Activated CD4-positive, alpha-beta T cell treated with anti-CD3 and anti-CD28 coated beads, Interleukin-2, amount 50 U/mL, for 16 hours (primary cell): ENCODE results near the gene BUD31.
"Not testable (repeated sequence)": the region's sequence is repeated elsewhere in the genome, so short reads cannot be mapped to it uniquely, and the experiment has no call there.

Experiments used
- DNase-seq: peaks from one replicate; pipeline ENCODE4 v3.0.0-alpha.2; 2020

The BUD31 gene

DNA sequence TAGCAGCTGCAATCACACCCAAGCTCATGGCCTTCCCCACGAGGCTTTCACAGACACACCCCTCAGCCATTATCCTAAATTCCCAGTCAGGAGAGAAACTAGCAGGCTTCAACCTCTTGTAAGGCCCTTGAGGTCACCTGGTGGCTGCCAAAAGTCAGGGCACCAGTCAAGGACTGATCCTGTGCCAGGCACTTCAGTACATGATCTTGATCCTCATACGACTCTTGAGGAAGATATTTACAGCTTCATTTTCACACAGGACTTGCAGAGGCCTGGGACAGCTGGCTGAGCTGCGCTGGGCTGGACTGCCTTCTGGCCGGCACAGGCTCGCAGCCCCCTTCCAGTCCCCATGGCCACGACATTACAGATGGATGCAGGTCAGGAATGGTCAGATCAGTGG, 9.2 kb upstream of the BUD31 start:
- no peak for DNase-seq

- DNase-seq: no peak
Measured at GRCh38 chr7:99402854-99403253, 5.9 kb upstream of the BUD31 start.

DNA sequence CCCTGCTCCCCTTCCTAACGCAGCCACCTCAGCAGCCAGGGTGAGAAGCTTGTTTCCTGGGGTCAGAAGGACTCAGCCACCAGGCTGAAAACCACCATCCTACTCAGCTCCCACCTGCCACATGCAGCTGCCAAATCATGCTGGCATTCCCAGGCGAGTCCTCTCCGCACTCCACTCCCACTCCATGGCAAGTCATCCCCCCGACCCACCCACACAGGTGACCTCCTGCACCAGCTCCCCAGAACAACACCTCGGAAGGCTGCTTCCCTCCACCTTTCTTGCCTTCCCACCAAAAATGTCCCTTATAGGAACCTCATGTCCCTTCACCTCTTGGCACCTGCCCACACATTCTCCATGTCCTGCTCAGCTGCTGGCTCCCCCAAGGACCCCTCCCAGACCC, 5.0 kb upstream of the BUD31 start:
- DNase-seq: no peak

DNA sequence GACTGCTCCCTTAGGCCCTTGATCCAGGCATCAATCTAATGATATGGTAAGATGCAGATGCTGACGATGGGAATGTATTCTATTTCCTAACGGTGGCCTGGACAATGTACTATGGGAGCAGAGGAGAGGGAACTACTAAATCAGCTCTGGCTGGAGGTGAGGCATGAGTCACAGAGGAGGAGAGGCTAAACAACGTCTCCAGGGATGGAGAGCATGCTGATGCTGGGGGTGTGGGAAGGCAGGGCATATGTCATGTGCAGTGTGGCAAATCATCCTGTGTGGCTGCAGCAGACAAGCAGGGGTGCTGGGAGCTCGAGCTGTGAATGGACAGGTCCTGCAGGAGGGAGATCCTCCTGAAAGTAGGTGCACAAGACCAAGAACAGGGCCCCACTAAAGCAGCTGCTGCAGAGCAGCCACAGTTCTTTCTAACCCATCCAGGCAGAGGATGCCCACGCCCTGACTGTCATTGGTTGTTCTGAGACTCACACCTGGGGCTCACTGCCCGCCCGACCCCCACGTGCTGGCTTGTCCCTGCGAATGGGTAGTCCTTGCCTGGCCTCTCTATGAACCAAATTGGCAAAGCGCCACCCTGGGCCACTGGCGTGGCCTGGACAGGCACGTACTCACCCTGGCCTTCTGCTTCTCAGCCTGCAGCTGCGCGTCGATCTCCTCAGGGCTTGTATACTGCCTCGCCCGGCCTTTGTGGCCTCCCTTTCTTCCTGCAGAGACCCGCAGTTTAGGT, 4.4 kb upstream of the BUD31 start:
- DNase-seq: no peak

GRCh38 chr7:99404977-99405320, 3.8 kb upstream of the BUD31 start:
- DNase-seq: no peak

DNA sequence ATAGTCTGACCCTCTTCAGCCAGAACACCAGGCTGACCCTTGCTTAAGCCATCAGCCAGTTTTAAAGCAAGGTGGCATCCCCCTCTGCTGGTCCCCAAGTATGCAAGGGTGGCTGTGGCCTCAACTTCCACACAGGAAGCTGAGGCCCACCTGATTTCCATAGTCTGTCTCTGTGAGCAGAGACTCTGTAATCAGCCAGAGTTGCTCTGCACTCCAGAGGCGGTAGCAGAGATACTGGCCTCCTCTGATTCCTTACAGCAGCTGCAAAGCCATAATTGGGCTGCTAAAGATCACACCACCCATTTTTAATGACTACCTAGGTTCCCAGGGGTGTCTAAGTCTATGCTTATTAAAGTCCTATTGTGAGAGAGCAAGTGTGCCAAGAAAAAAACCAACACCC, 2.2 kb upstream of the BUD31 start:
- DNase-seq: no peak

- DNase-seq: no peak
Measured at GRCh38 chr7:99407872-99408378, 844 bp upstream of the BUD31 start.

DNA sequence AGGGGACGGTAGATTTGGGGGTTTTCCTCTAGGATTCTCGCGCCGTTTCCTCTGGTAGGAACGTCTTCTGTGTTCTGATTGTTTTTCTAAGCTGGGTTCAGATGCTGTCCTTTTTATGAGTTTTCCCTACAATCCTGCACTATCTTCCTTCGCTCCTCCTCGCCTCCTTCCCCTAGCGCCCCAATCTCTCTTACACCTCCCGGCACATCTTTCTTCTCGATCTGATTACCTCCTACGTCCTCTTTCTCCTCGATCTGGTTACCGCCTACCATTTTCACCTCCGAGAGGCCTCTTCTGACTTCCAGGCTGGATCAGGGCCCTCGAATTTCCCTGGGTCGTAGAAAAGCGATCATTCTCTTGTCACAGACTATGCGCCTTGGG, 413 bp downstream of the BUD31 start:
- no peak for DNase-seq

DNA sequence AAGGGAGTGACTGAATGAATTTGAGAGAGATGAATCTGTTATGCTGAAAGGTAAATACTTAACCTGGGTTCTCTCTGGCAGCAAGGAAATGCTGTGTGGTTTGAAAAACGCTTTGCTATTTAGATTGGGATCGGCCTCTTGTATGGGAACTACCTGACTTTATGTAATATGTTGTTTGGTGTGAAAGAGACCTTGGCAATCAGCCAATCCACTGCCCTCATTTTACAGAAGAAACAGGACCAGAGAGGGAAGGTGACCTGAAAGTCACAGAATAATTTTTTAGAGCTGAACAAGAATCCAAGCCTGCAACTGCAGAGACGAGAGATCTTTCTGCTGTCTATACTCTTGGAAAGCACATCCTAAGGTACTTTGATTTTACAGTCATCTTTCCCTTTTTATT, 1.0 kb downstream of the BUD31 start:
- no peak for DNase-seq

DNA sequence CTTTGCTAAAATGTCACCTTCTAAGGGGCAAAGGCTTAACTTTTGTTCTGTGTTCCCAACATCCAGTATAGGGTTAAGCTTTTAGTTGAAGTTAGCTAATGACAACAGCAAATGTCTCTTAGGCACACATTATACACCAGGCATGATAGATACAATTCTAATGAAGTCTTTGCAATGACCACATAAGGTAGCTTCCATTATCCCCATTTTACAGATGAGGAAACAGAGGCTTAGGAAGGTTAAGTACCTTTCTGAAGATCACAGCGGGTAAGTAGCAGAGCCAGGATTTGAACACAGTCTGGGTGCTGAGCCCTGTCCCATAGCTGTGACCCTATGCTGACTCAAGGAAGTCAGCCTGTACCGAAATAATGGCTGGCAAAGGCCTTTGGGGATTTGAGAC, 1.9 kb downstream of the BUD31 start:
- no peak for DNase-seq

DNA sequence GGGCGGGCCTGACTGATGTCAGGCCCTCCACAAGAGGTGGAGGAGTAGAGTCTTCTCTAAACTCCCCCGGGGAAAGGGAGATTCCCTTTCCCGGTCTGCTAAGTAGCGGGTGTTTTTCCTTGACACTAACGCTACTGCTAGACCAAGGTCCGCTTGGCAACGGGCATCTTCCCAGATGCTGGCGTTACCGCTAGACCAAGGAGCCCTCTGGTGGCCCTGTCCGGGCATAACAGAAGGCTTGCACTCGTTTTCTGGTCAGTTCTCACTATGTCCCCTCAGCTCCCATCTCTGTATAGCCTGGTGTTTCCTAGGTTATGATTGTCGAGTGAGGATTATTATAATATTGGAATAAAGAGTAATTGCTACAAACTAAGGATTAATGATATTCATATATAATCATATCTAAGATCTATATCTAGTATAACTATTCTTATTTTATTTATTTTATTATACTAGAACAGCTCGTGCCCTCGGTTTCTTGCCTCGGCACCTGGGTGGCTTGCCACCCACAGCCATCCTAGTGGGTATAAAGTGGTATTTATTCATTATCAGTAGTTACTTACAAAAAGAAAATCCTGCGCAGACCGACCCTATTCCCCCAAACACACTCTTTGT, 6.9 kb downstream of the BUD31 start:
- not testable (repeated sequence) for DNase-seq

DNA sequence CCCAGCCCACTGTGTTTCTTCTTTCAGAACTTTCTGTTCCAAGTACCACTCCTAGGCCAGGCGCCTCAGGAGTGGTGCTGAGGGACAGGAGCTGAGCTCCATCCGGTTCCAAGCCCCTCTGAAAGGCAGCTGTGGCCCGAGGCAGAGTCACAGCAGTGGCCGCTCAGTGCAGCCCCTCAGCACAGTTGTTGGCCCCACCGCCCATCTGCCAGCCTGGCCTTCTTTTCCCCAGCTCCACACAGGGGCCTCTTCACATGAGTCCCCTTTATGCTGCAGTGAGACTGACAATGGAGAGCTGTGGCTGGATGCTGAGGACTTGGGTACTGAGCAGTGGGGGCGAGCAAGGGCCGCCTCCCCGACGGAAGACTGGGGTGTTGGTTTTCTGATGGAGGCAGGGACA, 9.5 kb downstream of the BUD31 start:
- no peak for DNase-seq

DNA sequence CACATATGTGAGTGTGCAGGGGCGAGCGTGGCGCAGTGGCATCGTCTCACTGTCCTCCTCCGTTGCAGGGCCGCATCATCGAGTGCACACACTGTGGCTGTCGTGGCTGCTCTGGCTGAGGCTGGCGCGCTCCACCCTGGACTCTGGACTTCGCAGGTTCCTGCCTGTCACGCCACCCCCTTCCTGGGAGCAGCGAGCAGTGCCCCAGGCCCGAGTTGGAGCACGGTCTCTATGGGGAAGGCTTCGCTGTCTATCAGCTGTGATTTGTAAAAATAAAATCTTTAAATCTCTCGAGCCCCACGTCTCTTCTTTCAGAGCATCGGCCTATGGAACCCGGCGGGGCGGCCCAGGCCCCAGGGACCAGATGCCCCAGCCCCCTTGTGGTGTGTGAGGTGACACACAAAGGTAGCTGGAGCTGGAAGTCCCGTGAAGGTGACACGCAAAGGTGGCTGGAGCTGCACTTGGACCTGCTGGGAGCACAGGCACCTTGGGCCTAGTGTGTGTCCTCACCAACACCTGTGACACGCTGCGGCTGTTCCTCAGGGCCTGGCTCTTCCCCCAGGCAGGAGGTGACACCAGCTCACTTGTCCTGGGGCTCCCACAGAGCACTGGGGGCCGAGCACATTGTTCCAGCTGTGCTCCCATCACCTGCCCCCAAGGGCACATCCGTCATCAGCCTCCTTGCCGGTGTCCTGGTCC, 10.7 kb downstream of the BUD31 start:
- DNase-seq: no peak

GRCh38 chr7:99420213-99420612, 11.4 kb downstream of the BUD31 start:
- DNase-seq: no peak

DNA sequence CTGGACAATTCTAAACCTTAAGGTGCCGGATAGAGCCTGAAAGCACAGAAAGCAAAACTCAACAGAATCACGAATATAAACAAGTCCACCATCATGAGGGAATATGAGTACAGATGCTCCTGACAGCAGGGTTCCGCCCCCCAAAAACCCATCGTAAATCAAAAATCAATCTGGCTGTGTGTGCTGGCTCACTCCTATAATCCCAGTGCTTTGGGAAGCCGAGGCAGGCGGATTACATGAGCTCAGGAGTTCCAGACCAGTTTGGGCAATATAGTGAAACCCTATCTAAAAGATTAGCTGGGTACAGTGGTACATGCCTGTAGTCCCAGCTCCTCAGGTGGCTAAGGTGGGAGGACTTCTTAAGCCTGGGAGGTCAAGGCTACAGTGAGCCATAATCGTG, 12.2 kb downstream of the BUD31 start:
- no peak for DNase-seq

DNA sequence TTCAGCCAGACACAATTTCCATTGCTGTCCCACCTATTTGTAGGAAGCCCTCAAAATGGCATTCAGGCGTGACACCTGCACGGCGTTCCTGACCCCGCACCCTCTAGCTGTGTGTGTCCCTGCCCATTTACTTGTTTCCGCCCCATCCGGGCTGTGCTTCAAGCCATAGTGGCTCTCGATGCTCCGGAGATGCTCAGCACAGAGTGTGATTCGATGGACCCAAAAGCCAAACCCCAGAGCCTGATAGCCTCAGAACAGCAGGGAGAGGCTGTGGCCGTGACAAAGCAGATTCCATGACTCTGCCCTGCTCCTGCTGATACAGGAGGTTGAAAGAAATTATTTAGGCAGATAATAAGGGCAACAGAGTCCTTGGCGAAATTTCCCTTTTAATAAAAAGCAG, 13.4 kb downstream of the BUD31 start:
- no peak for DNase-seq

DNA sequence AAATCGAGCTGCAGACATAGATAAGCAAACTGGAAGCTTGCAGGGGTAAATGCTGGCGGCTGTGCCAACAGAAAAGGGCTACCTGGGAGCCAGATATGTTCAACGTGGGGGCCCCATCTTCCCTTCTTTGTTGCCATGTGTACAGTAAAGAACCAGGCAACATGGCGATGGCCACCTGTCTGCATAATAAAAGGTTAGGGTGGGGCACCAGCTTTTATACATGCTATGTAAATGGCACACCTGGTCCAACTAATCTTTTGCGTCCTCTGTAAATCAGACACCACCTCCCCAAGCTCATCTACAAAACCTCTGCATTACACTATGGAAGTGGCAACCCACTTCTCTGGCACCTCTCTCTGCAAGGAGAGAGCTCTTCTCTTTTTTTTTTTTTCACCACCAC, 13.9 kb downstream of the BUD31 start:
- DNase-seq: no peak

DNA sequence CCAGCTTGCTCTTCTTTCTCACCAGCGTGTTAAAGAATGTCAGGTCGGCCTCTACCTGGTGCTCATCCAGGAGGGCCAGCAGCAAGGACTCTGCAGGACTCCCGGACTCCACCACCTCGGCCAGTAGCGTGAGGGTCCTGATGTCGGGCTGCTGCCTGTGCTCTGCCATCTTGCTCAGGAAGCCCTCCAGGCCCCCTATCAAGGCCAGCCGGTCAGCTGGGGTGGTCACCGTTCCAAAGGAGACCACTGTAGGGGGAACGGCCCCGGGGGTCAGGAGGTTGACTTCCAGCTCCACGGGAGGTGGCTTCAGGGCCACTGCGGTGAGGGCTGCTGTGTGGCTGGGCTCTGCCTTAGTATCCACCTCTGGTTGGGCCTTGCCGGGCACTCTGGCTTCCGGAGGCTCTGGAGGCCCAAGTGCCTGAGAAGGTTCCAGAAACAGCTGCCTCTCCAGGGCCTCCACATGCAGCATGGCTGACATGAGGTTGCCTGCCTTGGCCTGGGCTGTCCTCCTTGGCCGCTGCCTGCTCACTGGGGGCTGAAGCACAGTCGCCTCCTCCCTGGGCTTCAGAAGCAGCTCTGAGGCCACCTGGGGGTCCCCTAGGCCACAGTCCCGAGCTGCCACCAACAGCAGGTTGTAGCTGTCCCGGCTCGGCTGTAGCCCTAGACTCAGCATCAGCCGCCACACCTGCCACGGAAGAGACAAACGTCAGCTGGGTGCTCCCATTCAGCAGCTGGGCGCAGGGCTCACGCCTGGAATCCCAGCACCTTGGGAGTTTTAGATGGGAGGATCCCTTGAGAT, 16.4 kb downstream of the BUD31 start:
- DNase-seq: no peak

DNA sequence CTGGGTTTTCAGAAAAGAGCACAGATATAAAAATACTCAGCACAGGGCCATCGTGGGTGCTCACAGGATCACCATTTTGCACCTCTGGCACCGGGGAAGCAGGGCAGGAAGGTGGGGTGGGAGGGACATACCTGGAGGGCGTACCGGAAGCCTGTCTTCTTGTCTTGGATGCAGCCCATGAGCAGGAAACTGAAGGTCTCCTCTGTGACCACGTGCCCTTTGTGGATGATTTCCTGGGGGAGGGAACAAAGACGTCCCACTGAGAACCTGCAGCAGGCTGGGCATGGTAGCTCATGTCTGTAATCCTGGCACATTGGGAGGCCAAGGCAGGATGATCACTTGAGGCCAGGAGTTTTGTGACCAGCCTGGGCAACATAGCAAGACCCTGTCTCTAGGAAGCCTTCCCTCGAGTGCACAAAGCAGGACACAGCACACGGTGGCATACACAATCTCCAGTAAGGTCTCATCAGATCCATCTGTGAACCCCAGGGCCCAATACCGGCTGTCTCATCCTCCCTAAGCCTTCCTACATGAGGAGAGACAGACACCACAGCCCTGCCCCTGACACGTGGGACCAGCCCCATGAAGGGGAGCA, 20.3 kb downstream of the BUD31 start:
- no peak for DNase-seq

GRCh38 chr7:99429756-99430155, 21.0 kb downstream of the BUD31 start:
- no peak for DNase-seq

DNA sequence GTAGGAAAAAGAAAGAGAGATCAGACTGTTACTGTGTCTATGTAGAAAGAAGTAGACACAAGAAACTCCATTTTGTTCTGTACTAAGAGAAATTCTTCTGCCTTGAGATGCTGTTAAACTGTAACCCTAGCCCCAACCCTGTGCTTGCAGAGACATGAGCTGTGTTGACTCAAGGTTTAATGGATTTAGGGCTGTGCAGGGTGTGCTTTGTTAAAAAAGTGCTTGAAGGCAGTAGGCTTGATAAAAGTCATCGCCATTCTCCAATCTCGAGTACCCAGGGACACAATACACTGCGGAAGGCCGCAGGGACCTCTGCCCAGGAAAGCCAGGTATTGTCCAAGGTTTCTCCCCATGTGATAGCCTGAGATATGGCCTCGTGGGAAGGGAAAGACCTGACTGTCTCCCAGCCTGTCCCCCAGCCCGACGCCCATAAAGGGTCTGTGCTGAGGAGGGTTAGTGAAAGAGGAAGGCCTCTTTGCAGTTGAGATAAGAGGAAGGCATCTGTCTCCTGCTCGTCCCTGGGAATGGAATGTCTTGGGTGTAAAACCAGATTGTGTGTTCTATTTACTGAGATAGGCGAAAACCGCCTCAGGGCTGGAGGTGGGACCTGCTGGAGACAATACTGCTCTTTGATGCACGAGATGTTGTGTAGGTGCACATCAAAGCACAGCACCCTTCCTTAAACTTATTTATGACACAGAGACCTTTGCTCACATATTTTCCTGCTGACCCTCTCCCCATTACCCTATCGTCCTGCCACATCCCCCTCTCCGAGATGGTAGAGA, 23.2 kb downstream of the BUD31 start:
- not testable (repeated sequence) for DNase-seq

GRCh38 chr7:99433158-99433557, 24.4 kb downstream of the BUD31 start:
- DNase-seq: no peak
